ENCODE measurements around the gene BANP. TPM values are rescaled to one million over a fixed set of nuclear protein-coding genes. Genes with fewer than 3 reads are reported as not detected.
"Not testable (repeated sequence)": the region's sequence is repeated elsewhere in the genome, so short reads cannot be mapped to it uniquely, and the experiment has no call there.

The BANP gene
- total and polyA plus RNA-seq, 3 donors from 2014 or later, result 25.3 to 60.2 (median 55.9) TPM

- TF ChIP-seq, protein P1, sequence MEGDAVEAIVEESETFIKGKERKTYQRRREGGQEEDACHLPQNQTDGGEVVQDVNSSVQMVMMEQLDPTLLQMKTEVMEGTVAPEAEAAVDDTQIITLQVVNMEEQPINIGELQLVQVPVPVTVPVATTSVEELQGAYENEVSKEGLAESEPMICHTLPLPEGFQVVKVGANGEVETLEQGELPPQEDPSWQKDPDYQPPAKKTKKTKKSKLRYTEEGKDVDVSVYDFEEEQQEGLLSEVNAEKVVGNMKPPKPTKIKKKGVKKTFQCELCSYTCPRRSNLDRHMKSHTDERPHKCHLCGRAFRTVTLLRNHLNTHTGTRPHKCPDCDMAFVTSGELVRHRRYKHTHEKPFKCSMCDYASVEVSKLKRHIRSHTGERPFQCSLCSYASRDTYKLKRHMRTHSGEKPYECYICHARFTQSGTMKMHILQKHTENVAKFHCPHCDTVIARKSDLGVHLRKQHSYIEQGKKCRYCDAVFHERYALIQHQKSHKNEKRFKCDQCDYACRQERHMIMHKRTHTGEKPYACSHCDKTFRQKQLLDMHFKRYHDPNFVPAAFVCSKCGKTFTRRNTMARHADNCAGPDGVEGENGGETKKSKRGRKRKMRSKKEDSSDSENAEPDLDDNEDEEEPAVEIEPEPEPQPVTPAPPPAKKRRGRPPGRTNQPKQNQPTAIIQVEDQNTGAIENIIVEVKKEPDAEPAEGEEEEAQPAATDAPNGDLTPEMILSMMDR (IDR thresholded peaks at IDR 0.05), result no peak
- no peak for TF ChIP-seq POLR2A (IDR thresholded peaks at IDR 0.05)
- Histone ChIP-seq H3K27ac (no peak overlapping the region), H3K4me1 (no peaks in the 10 kb centered on the region), H3K27me3 (no peaks in the 10 kb centered on the region), H3K4me3 (no peak overlapping the region), H3K36me3 (ENCODE audit: low read depth, missing control alignments) (no peaks in the 10 kb centered on the region), H3K9me3 (no peaks in the 10 kb centered on the region)
- DNase-seq, result peak; percentile 11
- 95% methylated on average over 17 of the region's 17 CpGs for WGBS, 2 donors
- intact Hi-C loops (cut with DNase I; ENCODE audit: low total_unique reads), result no loop called here
Measured at GRCh38 chr16:87995644-87996043, 44.4 kb downstream of the BANP start.

DNA sequence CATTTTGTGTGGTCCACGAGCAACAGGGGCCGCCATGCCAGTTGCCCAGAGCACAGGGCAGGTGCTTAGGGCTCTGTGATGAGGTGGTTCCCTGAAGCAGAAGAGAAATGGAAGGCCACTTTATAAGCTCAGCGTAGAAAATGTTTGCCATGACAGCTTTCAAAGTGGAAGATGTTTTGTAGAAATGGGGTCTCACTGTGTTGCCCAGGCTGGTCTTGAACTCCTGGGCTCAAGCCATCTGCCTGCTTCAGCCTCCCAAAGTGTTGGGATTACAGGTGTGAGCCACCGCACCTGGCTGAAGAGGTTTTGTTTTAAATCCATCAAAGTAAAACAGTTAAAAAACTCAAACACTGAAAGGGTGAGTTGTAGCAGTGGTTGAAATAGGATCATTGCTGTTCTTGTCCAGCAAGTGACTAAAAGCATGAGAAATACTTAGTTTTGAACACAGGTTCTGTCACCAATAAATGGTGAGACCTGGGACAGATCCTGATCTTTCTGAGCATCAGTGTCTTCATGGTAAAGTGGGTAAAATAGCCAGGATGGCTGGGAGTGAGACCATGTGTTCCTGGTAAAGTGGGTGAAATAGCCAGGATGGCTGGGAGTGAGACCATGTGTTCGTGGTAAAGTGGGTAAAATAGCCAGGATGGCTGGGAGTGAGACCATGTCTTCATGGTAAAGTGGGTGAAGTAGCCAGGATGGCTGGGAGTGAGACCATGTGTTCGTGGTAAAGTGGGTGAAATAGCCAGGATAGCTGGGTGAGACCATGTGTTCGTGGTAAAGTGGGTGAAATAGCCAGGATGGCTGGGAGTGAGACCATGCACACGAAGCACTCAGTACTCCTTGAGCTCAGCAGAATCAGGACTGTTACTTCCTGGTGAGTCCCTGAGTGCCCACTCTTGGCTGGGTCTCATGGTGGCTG is 46.0 kb downstream of the BANP start:
- intact Hi-C loops (cut with DNase I; ENCODE audit: low total_unique reads), result no loop called here
- Histone ChIP-seq H3K27me3 (no peaks in the 10 kb centered on the region), H3K27ac (no peak overlapping the region), H3K4me3 (no peak overlapping the region), H3K9me3 (no peaks in the 10 kb centered on the region), H3K4me1 (no peaks in the 10 kb centered on the region), H3K36me3 (ENCODE audit: low read depth, missing control alignments) (no peaks in the 10 kb centered on the region)
- 94 to 97% methylated on average over 8 of the region's 8 CpGs for WGBS, 2 donors
- peak; percentile 10 for DNase-seq
- TF ChIP-seq, protein P1 (IDR thresholded peaks at IDR 0.05), result no peak
- no peak for TF ChIP-seq POLR2A (IDR thresholded peaks at IDR 0.05)

GRCh38 chr16:87998184-87998793 is 47.1 kb downstream of the BANP start:
- DNase-seq, result peak; percentile 6
- H3K9me3 ChIP-seq; H3K36me3 ChIP-seq (ENCODE audit: low read depth, missing control alignments); intact Hi-C loops (cut with DNase I; ENCODE audit: low total_unique reads); H3K4me3 ChIP-seq; H3K27ac ChIP-seq; H3K4me1 ChIP-seq; H3K27me3 ChIP-seq: not testable (repeated sequence)
- 89 to 90% methylated on average over 32 of the region's 32 CpGs for WGBS, 2 donors

GRCh38 chr16:87998992-87999391 is 47.8 kb downstream of the BANP start:
- intact Hi-C loops (cut with DNase I; ENCODE audit: low total_unique reads); H3K27me3 ChIP-seq; H3K27ac ChIP-seq; H3K4me3 ChIP-seq; H3K9me3 ChIP-seq; H3K4me1 ChIP-seq; H3K36me3 ChIP-seq (ENCODE audit: low read depth, missing control alignments): not testable (repeated sequence)
- peak; percentile 1 for DNase-seq
- WGBS, 2 donors, result 91 to 93% methylated on average over 17 to 29 of the region's 29 CpGs

- Histone ChIP-seq H3K4me1 (no peaks in the 10 kb centered on the region), H3K36me3 (ENCODE audit: low read depth, missing control alignments) (no peaks in the 10 kb centered on the region), H3K9me3 (no peaks in the 10 kb centered on the region), H3K27ac (no peak overlapping the region), H3K4me3 (no peak overlapping the region), H3K27me3 (no peaks in the 10 kb centered on the region)
- intact Hi-C loops (cut with DNase I; ENCODE audit: low total_unique reads), result no loop called here
- 93 to 95% methylated on average over 6 of the region's 6 CpGs for WGBS, 2 donors
- no peak for DNase-seq
- no peak for TF ChIP-seq POLR2A (IDR thresholded peaks at IDR 0.05)
- TF ChIP-seq, protein P1 (IDR thresholded peaks at IDR 0.05), result no peak
Measured at GRCh38 chr16:88002211-88002610, 51.0 kb downstream of the BANP start.
